Keratinocyte (primary cell): Measurements from ENCODE around the gene IPPK.

Experiments
- CTCF ChIP-seq, 3 experiments: IDR thresholded peaks in 1 of 3; conservative IDR thresholded peaks in 1 of 3; optimal IDR thresholded peaks in 1 of 3; 2 replicates in 2 of 3; 3 replicates in 1 of 3; pipeline versions ENCODE3 to v1.5.1; 2011; ENCODE audit warnings: low read length in 3 of 3, mild to moderate bottlenecking in 3 of 3, moderate library complexity in 2 of 3, control low read depth in 1 of 3, inconsistent platforms in 1 of 3; ENCODE audit not compliant: insufficient read depth in 2 of 3; ENCODE audit errors: extremely low read depth in 1 of 3
- EZH2 ChIP-seq: IDR thresholded peaks from one replicate; pipeline ENCODE4 v1.6.1; 2012; ENCODE audit warnings: inconsistent platforms, mild to moderate bottlenecking, low read length, moderate library complexity

- TF ChIP-seq CTCF (optimal IDR thresholded peaks at IDR 0.05 in 1 of 3, IDR thresholded peaks at IDR 0.05 in 1 of 3, conservative IDR thresholded peaks at IDR 0.05 in 1 of 3; ENCODE audit: extremely low read depth in 1 of 3, insufficient read depth in 2 of 3, low read length in 3 of 3) (peak in 2 of 3 experiments; percentile 91 to 99), EZH2 (no peak)
Observed at GRCh38 chr9:92716557-92716956, 46.6 kb upstream of the IPPK start.
